Stimulated activated CD8-positive, alpha-beta memory T cell treated with anti-CD3 and anti-CD28 coated beads, Interleukin-4, amount 100 ng/mL, for 24 hours (primary cell): ENCODE results near the gene ZSCAN10.
A peak's percentile ranks its signal among the peaks of the same experiment; 100 is the strongest.

Experiments
- DNase-seq: peaks from one replicate; pipeline ENCODE4 v3.0.0-alpha.2; 2020; ENCODE audit warnings: low read depth

Gene ZSCAN10

GRCh38 chr16:3134338-3135125, 35.4 kb upstream of the ZSCAN10 start, which contains the start of gene ZNF213:
Gene ZNF213 (plus strand): TSS chr16:3135029. CDS start chr16:3137281, 2,252 bp downstream.
- DNase-seq = peak; percentile 87

- no peak for DNase-seq
Observed at GRCh38 chr16:3133844-3134243, 34.8 kb upstream of the ZSCAN10 start.

GRCh38 chr16:3131755-3132377, 32.8 kb upstream of the ZSCAN10 start:
- peak; percentile 26 for DNase-seq

- DNase-seq = peak; percentile 49
Observed at GRCh38 chr16:3129137-3130131, 30.3 kb upstream of the ZSCAN10 start.

GRCh38 chr16:3127745-3128144, 28.7 kb upstream of the ZSCAN10 start:
- DNase-seq = no peak

- peak; percentile 96 for DNase-seq
Observed at GRCh38 chr16:3123986-3124886, 25.1 kb upstream of the ZSCAN10 start.

GRCh38 chr16:3122926-3123570, 24.0 kb upstream of the ZSCAN10 start:
- no peak for DNase-seq

GRCh38 chr16:3121851-3122467, 22.9 kb upstream of the ZSCAN10 start:
- no peak for DNase-seq

- DNase-seq = no peak
Observed at GRCh38 chr16:3120435-3120834, 21.3 kb upstream of the ZSCAN10 start.

- no peak for DNase-seq
Observed at GRCh38 chr16:3119701-3120408, 20.8 kb upstream of the ZSCAN10 start.

- DNase-seq = no peak
Observed at GRCh38 chr16:3119286-3119685, 20.2 kb upstream of the ZSCAN10 start.

- DNase-seq = no peak
Observed at GRCh38 chr16:3118846-3119245, 19.8 kb upstream of the ZSCAN10 start.

GRCh38 chr16:3118204-3118790, 19.2 kb upstream of the ZSCAN10 start:
- DNase-seq = no peak

GRCh38 chr16:3115561-3115960, 16.5 kb upstream of the ZSCAN10 start:
- no peak for DNase-seq

GRCh38 chr16:3115003-3115402, 15.9 kb upstream of the ZSCAN10 start:
- no peak for DNase-seq

- DNase-seq = no peak
Observed at GRCh38 chr16:3113765-3114479, 14.8 kb upstream of the ZSCAN10 start.

- DNase-seq = no peak
Observed at GRCh38 chr16:3112881-3113574, 13.9 kb upstream of the ZSCAN10 start.
